GM19328 (cell line): ENCODE data around the gene C12orf56.

Source experiments
- ATAC-seq: cut with Tn5 transposase; IDR thresholded peaks from one replicate; pipeline ENCODE4 v1.9.1; 2021; ENCODE audit warnings: mild to moderate bottlenecking, moderate library complexity; ENCODE audit not compliant: unreplicated experiment

C12orf56 gene

GRCh38 chr12:64390275-64390851 is at the start of gene C12orf56:
C12orf56 (minus strand) TSS chr12:64390758; CDS start chr12:64390565, 193 bp downstream.
- no peak for ATAC-seq

- no peak for ATAC-seq
Measured at GRCh38 chr12:64440100-64440499, 49.5 kb upstream of the C12orf56 start.

- no peak for ATAC-seq
Measured at GRCh38 chr12:64433915-64434314, 43.4 kb upstream of the C12orf56 start.

GRCh38 chr12:64431791-64432190 is 41.2 kb upstream of the C12orf56 start:
- ATAC-seq: no peak

- no peak for ATAC-seq
Measured at GRCh38 chr12:64430886-64431285, 40.3 kb upstream of the C12orf56 start.

DNA sequence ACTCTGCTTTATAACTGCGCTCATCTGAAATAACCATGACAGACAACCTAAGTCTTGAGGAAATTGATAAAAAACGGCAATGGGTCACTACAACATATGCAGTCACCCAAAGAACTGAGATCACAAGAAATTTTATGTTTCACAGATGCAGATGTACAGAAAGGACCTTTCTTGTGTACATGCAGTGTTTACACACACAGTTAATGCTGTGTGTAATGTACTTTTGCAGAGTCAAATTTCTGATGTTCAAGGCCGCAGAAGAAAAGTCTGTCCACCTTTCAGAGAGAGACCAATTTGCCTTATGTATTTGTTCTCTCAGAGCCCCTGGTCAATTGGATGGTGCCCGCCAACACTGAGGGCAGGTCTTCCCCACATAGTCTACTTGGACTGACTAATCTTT is 38.4 kb upstream of the C12orf56 start:
- ATAC-seq: no peak

DNA sequence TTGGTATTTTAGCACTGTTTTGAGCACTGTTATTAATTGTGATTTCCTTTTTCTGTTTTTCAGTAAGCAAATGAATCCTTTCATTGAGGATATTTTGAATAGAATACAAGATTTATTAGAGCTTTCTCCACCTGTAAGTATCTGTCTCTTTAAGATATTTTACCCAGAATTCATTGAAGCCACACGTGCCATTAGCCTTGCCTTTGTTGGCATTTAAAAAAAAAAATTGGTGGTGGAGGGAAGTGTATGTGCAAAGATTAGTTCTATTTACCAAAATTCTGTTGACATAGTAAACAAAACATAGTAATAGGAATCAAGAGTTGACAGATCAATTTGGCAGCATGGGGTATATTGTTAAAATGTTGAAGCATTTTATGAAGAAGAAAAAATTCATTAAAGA is 37.4 kb upstream of the C12orf56 start:
- ATAC-seq: no peak

DNA sequence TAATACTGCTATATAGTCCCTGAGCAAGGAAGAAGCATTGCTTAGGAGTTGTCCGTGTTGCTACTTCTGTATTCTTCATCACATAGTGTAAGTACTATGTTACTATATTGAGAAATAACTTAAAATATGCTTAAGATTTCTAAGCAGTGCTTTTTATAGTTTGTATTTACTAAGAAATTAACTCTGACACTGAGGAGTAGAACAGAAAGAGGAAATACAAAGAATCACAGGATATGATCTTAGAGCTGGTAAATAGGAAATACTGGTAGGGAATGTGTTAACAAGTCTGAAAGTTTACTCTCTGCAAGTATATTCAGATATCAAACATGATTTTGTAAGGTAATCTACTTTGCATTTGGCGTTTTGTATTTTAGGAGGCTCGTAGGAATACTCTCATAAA is 29.1 kb upstream of the C12orf56 start:
- no peak for ATAC-seq

DNA sequence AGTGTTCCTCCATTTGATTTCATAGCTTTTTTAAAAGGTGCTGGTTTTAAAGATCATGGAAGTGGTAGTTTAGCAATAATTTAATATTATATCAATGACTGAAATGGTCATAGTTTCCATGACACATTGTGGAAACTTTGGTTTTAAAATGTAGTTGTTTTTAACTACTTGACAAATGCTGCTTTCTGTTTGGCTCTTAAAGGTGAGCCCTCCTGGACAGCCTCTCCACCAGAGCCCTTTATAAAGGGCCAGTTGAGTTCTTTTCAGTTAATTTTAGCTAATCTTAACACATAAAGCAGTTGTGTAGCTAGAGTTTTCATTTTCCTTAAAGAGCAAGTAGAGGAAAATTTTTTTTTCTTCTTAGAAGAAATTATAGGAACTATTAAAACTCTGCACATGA is 27.7 kb upstream of the C12orf56 start:
- ATAC-seq: no peak

DNA sequence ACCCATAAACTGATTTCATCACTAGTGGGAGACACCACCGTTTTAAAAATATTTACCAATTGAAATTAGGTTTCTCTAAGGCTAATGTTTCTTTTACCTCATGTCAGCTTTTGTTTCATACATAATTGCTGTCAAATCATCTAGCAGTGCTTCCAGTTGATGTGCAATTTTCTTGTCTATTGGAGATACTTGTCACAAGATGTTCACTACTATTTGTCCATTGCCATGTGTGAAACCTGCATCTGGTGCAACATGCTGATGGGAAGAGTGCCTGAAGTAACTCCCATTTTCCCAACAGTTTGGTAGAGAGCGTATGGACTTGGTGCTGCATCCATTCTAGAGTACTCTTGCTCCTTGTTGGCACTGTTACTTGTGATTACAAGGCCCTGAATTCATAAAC is 23.3 kb upstream of the C12orf56 start:
- ATAC-seq: no peak

GRCh38 chr12:64412459-64412858 is 21.9 kb upstream of the C12orf56 start:
- ATAC-seq: no peak

GRCh38 chr12:64411427-64411826 is 20.9 kb upstream of the C12orf56 start:
- ATAC-seq: no peak

DNA sequence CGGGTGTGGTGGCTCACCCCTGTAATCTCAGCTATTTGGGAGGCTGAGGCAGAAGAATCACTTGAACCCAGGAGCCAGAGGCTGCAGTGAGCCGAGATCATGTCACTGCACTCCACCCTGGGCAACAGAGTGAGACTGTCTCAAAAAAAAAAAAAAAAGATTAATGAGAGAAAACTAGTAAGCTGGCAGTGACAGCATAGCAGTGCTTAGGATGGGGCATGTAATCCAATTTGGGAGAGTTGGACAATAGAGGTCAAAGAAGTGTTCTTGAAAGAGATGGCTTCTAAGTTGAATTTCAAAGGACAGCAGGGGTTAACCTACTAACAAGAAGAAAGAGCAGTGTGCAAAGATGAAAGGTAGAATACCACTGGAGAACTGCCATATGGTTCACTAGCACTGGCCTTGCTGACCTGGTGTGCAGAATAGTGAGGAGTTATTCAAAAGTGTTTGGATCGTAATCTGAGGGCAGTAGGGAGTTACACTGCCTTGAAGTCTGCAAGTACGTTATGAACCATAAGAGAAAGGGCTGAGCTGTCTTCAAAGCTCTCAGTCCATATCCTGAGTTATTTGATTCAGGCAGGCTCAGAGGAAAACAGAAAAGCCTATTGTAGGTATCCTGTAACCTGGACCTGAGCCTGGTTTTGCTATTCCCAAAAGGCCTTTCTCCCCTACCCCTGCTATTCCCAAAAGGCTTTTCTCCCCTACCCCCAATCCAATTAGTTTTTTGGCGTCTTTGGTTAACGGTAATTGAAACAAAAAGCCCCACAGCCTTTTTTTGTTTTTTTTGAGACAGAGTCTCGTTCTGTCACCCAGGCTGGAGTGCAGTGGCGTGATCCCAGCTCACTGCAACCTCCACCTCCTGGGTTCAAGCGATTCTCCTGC is 17.0 kb upstream of the C12orf56 start:
- no peak for ATAC-seq

DNA sequence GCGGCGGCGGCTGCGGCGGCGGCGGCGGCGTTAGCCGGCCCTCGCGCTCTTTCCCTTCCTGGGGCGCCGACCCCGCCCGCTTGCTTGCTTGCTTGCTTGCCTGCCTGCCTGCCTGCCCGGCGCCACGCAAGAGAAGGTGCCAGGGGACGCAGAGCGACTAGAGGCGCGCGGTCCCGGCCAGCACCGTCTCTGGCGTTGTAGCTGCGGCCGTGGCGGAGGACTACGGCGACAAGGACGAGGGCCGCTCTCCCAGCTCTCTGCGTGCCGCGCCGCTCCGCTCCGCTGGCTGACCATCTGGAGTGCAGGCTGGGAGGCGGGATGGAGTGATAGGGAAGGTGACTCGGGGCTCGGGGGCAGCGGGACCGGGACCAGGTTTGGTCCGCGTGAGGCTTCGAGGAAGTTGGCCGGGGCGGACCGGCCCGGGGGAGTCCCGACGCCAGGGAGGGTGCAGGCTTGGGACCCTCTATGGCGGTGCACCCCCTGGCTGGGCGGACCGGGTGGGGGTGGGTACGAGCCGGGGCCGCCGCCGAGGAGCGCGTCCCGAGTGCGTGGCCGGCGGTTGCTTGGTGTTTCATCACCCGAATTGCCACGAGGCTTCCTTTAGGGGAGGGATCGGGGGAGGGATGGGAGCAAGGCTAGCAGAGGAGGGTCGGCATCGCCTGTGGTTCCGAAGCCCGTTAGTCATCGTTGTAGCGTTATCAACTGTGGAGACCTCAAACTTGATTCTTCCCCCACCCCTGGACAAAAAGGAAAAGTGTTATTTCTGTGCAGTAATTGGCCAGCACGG is 14.1 kb upstream of the C12orf56 start:
- ATAC-seq: peak; percentile 22

- ATAC-seq: peak; percentile 93
Measured at GRCh38 chr12:64403707-64404469, 13.3 kb upstream of the C12orf56 start, which contains the start of gene XPOT. XPOT (plus strand) TSS chr12:64404392; CDS start chr12:64410036, 5,644 bp downstream.

GRCh38 chr12:64402181-64402580 is 11.6 kb upstream of the C12orf56 start:
- no peak for ATAC-seq

DNA sequence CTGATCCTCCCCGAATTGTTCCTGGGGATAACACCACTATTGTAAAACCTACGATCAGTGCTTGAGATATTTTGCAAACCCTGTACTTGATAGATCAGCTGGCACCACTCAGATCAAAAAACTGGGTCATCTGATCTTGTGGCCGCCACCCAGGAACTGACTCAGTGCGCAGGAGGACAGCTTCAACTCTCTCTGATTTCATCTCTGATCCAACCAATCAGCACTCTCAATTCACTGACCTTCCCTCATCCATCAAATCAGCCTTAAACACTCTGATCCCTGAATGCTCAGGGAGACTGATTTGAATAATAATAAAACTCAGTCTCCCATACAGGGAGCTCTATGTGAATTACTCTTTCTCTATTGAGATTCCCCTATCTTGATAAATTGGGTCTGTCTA is 9.5 kb upstream of the C12orf56 start:
- ATAC-seq: no peak

- ATAC-seq: no peak
Measured at GRCh38 chr12:64395739-64396138, 5.2 kb upstream of the C12orf56 start.

- no peak for ATAC-seq
Measured at GRCh38 chr12:64392221-64392620, 1.7 kb upstream of the C12orf56 start.

DNA sequence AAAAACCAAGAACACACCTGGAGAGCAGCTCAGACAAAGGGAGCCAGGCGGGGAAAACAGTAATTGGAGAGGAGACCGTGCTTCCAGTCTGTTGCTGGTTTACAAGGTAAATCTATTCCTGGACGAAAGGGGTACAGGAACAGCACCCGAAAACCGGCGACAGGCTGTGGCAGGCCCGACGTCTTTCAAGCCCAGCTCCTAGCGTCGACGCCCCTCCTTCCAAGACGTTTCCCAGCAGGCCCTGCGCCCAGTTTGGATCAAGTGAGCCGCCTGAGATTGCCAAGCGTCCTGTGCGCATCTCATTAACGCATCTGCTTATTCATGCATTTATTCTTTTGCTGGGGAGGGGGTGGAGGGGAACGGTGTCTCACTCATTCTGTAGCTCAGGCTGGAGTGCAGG is 1.4 kb downstream of the C12orf56 start:
- no peak for ATAC-seq
